Measurements from ENCODE around the gene PTGIS.

GRCh38 chr20:49461894-49462620 lies 105.9 kb downstream of the PTGIS start:
- no peak for TF ChIP-seq EZH2 (IDR thresholded peaks at IDR 0.05; ENCODE audit: low read length)
- TF ChIP-seq, protein P1, sequence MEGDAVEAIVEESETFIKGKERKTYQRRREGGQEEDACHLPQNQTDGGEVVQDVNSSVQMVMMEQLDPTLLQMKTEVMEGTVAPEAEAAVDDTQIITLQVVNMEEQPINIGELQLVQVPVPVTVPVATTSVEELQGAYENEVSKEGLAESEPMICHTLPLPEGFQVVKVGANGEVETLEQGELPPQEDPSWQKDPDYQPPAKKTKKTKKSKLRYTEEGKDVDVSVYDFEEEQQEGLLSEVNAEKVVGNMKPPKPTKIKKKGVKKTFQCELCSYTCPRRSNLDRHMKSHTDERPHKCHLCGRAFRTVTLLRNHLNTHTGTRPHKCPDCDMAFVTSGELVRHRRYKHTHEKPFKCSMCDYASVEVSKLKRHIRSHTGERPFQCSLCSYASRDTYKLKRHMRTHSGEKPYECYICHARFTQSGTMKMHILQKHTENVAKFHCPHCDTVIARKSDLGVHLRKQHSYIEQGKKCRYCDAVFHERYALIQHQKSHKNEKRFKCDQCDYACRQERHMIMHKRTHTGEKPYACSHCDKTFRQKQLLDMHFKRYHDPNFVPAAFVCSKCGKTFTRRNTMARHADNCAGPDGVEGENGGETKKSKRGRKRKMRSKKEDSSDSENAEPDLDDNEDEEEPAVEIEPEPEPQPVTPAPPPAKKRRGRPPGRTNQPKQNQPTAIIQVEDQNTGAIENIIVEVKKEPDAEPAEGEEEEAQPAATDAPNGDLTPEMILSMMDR (optimal IDR thresholded peaks at IDR 0.05 in 1 of 3, IDR thresholded peaks at IDR 0.05 in 1 of 3, conservative IDR thresholded peaks at IDR 0.05 in 1 of 3; ENCODE audit: extremely low read depth in 1 of 3, insufficient read depth in 2 of 3, low read length in 3 of 3), result no peak

All from keratinocyte (primary cell).